A673 (cell line): ENCODE results near the gene GALNT9.

Experiments used
- EZH2 ChIP-seq: fragments of 200-600 bp; sonication (generic); IDR thresholded peaks from 2 replicates; pipeline ENCODE4 v1.6.1; 2017; ENCODE audit warnings: borderline replicate concordance, low read depth, mild to moderate bottlenecking, mixed read lengths, antibody characterized with exemption, low read length; ENCODE audit not compliant: poor library complexity, severe bottlenecking
- TF ChIP-seq, protein P1 (sequence below): fragments of 300-800, 200-600 bp; sonication (generic); conservative IDR thresholded peaks from 2 replicates; pipeline ENCODE4 v1.5.1; 2017; ENCODE audit warnings: low read depth, mild to moderate bottlenecking, antibody characterized with exemption, low read length, moderate library complexity, mixed read lengths

DNA sequence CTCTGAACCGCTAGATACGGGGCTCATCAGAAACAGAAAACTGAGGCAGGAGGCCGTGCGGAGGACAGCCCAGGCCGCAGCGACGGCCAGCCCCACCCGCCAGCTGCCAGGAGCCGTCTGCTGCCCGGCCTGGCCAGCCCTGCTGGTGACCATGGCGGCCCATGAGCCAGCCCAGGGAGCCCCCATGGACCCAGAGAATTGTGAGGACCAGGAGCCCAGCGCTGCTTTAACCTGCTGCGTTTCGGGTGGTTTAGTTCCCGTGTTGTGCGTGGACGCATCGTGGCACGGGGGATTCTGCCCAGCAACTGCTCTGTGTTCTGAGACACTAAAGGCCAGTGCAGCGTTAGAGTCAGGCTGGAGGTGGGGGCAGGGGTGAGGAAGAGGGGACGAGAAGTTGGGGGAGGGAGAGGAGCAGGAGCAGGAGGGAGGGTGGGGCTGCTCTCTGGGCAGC is 140.9 kb downstream of the GALNT9 start:
- no peak for TF ChIP-seq EZH2
- TF ChIP-seq, protein P1, sequence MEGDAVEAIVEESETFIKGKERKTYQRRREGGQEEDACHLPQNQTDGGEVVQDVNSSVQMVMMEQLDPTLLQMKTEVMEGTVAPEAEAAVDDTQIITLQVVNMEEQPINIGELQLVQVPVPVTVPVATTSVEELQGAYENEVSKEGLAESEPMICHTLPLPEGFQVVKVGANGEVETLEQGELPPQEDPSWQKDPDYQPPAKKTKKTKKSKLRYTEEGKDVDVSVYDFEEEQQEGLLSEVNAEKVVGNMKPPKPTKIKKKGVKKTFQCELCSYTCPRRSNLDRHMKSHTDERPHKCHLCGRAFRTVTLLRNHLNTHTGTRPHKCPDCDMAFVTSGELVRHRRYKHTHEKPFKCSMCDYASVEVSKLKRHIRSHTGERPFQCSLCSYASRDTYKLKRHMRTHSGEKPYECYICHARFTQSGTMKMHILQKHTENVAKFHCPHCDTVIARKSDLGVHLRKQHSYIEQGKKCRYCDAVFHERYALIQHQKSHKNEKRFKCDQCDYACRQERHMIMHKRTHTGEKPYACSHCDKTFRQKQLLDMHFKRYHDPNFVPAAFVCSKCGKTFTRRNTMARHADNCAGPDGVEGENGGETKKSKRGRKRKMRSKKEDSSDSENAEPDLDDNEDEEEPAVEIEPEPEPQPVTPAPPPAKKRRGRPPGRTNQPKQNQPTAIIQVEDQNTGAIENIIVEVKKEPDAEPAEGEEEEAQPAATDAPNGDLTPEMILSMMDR = no peak
